GM19099 (cell line): ENCODE data around the gene KIF19.

Experiments
- POLR2A ChIP-seq: IDR thresholded peaks from 3 replicates; pipeline ENCODE4 v1.6.1; 2011; ENCODE audit warnings: low read depth; ENCODE audit not compliant: insufficient read length; ENCODE audit errors: extremely low read depth

Gene KIF19

DNA sequence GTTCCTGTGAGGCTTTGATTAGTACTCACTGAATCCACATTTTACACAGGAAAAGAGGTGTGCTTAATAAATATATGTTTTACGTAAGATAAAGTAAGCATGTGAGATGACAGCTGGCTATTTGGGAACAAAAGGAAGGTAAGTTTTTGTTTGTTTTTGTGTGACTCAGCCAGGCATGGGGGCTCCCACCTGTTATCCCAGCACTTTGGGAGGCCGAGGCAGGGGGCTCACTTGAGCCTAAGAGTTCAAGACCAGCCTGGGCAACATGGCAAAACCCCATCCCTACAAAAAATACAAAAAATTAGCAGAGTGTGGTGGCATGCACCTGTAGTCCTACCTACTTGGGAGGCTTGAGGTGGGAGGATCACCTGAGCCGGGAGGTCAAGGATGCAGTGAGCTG, 59.2 kb downstream of the KIF19 start:
- TF ChIP-seq POLR2A, result no peak

GRCh38 chr17:74386386-74386785, 60.4 kb downstream of the KIF19 start:
- no peak for TF ChIP-seq POLR2A

DNA sequence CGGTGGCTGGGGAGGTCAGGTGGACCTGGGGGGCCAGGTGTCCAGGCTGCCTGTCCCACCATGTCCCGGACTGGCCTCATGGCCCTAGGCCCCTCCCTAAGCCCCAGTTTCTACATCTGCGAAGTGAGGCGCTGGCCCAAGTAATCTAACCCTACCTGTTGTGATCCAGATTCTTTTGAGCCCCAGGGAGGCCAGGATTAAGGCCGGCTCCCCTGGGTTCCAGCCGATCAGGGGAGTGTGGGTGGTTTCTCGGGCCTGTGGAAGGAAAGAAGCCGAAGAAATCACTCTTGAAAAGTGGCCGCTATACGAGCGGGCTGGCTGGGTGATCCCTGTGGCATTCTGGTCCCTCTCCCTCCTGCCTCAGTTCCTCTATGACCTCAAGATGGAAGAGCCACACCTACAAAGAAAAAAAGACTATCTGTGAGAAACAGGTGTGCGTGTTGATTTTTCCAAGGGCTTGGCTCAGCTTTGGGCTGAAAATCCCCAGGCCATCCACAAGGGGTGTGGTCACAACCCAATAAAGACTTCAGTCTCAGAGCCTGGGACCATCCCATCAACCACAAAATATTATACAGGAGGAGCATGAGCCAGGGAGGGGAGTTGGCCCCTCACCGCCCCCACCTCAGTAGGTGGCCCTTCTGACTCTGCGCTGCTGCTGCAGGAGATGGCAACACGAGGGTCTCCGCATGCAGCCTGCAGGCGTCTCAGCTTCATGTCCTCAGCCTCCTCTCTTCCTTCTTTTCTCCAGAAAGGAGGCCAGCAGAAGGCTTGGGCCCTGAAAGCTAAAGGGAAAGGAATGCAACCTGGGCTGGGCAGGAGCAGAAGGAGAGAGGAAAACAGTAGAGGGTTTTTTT, 61.6 kb downstream of the KIF19 start:
- TF ChIP-seq POLR2A, result no peak

DNA sequence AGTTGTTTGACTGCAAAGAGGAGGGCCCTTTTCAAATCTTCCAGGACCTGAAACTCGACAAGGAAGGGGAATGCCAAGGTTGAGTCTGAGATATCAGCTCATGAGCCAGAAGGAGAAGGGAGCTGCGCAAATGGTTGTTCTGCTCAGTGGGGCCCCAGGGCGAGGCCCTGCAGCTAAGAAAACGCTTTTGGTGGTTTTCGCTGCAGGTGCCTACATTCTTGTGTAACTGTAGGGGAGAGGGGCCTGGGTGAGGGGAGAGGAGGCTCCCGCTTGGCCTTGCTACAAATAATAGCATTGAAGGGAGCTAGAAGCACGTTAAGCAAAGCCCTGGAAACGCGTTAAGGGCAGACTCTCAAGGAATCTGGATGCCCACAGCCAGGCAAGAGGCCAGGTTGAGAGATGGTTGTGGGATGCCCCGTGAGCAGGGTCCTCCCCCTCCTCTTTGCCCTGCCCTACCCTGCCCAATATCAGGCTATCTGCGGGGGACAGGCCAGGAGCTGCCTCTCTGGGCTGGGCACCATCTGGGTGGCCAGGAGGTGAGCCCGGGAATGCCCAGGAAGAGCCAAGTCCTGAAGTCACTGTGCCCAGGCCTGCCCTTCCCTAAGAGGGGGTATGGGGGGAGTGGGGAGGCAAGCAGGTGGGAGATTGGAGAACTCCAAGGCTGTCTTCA, 63.2 kb downstream of the KIF19 start:
- no peak for TF ChIP-seq POLR2A

DNA sequence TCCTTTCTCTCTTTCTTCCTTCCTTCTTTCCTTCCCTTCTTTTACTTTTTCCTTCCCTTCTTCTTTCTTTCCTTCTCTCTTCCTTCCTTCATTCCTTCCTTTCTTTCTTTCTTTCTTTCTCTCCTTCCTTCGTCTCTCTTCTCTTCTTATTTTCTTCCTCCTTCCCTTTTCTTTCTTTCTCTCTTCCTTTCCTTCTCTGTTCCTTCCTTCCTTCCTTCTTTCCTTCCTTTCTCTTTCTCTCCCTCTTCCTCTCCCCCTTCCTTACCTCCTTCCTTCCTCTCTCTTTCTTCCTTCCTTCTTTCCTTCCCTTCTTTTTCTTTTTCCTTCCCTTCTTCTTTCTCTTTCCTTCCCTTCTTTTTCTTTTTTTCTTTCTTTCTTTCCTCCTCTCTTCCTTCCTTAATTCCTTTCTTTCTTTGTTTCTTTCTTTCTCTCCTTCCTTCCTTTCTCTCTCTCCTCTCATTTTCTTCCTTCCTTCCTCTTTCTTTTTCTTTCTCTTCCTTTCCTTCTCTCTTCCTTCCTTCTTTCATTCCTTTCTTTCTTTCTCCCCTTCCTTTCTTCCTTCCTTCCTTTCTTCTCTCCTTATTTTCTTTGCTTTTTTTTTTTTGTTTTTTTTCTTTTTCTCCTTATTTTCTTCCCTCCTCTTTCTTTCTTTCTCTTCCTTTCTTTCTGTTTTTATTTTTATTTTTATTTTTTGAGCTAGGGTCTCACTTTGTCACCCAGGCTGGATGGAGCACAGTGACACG, 64.1 kb downstream of the KIF19 start:
- no peak for TF ChIP-seq POLR2A

DNA sequence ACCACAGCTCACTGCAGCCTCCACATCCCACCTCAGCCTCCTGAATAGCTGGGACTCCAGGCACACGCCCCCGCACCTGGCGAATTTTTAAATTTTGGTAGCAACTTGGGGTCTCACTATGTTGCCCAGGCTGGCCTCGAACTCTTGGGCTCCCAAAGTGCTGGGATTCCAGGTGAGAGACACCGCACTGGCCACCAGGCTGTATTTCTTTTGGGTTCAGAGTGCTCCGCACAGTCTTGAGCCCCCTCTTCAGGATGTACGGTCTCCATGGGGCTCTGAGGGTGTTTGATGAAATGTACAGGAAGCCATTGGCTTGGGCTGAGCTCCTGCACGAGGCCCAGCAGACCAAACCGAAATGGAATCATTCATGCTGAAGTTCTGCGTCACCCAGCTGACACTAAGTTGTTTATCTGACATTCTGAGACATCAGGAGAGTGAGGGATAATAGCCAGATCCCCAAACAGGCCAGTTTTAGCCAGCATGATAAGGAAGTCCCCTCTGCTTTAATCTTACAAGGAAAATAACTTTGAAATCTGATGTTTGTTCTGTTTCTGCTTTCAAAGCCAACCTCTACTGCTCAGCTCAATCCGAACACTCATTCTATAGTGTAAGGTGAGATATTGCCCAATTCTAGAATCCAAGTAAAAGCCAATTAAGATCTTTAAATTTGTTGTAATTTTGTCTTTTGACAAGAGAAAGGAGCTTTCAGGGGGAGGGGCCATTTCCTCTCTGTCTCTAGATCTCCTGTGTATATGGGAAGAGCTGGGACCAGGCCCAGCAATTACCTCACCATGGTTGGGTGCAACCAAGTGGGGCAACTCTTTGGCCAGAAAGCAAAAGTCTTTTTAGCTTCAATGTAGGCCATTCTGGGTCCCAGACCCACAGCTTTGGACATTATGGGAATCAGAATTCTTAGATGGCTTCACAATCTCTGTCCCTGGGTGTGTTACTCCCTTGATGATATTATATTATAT, 64.9 kb downstream of the KIF19 start:
- TF ChIP-seq POLR2A, result no peak

GRCh38 chr17:74391771-74392170, 65.7 kb downstream of the KIF19 start:
- no peak for TF ChIP-seq POLR2A

DNA sequence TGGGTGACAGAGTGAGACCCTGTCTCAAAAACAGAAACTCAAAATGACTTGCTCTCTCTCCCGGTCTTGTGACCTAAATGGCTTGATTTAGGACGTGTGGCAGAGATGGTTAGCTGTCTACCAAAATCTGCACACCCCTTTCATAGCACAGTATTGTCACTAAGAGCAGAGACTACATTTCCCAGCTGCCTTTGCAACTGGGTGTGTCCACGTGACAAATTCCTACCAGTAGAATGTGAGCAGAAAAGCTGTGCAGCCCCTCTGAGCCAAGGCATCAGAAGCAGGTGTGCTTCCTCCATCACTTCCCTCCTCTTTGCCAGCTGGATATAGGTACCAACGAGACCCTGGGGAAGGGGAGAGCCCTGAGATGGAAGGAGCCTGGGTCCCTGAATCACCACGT, 66.8 kb downstream of the KIF19 start:
- no peak for TF ChIP-seq POLR2A

- TF ChIP-seq POLR2A, result no peak
Observed at GRCh38 chr17:74393346-74393942, 67.4 kb downstream of the KIF19 start.

GRCh38 chr17:74394275-74394950, 68.4 kb downstream of the KIF19 start:
- no peak for TF ChIP-seq POLR2A

- TF ChIP-seq POLR2A, result no peak
Observed at GRCh38 chr17:74394977-74395376, 69.0 kb downstream of the KIF19 start.

- TF ChIP-seq POLR2A, result no peak
Observed at GRCh38 chr17:74396567-74396966, 70.5 kb downstream of the KIF19 start.

DNA sequence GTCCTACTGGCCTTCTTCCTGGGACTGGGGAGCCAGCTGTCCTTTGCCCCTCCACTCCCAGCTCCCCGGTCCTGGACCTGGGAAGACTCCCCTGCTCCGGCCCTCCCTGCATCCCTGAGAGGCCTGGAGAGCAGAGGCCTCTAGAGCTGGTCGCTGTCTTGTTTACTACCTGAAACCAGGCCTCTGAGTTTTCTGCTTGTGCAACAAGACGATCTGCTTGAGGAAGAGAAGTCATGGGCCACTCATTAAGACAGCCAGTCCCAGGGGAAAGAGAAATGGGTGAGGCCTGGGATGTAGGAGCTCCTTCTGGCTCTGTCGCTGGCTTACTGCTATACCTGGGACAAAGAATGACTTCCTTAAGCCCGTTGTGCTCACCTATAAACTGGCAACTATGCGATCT, 76.0 kb downstream of the KIF19 start:
- no peak for TF ChIP-seq POLR2A
